GM12874 (cell line): ENCODE measurements around the gene ZFP92.

Experiments
- CTCF ChIP-seq: IDR thresholded peaks from 2 replicates; pipeline ENCODE4 v1.5.1; 2011; ENCODE audit warnings: low read depth, mild to moderate bottlenecking, control low read depth, low read length, moderate library complexity; ENCODE audit not compliant: insufficient read depth

Gene ZFP92

GRCh38 chrX:153408221-153408721 lies 3.0 kb upstream of the ZFP92 start:
- no peak for TF ChIP-seq CTCF

- no peak for TF ChIP-seq CTCF
Observed at GRCh38 chrX:153408871-153409351, 2.4 kb upstream of the ZFP92 start.

- no peak for TF ChIP-seq CTCF
Observed at GRCh38 chrX:153409414-153410101, 1.7 kb upstream of the ZFP92 start.

- no peak for TF ChIP-seq CTCF
Observed at GRCh38 chrX:153410373-153410772, 899 bp upstream of the ZFP92 start.

- TF ChIP-seq CTCF, result no peak
Observed at GRCh38 chrX:153410888-153411254, 401 bp upstream of the ZFP92 start.

GRCh38 chrX:153411988-153412574 lies 809 bp downstream of the ZFP92 start:
- TF ChIP-seq CTCF, result no peak

GRCh38 chrX:153412746-153413720 lies 1.8 kb downstream of the ZFP92 start:
- no peak for TF ChIP-seq CTCF
